G401 (cell line): ENCODE results near the gene PHACTR3. TPM values are rescaled to one million over a fixed set of nuclear protein-coding genes. Genes with fewer than 3 reads are reported as not detected.
"Not testable (repeated sequence)": the region's sequence is repeated elsewhere in the genome, so short reads cannot be mapped to it uniquely, and the experiment has no call there.

ENCODE experiments used
- DNase-seq: peaks from one replicate; pipeline ENCODE4 v3.0.0-alpha.2; 2015; ENCODE audit warnings: low spot score
- in situ Hi-C: cut with HindIII; loops from 2 replicates; pipeline ENCODE4 v1.10.0; 2016; ENCODE audit warnings: low sequenced_read_pairs, mixed read lengths
- total RNA-seq: library from RNA; depleted of rRNA; stranded (reverse); fragments of >200 nt; shearing (Covaris generic); gene quantifications from 2 replicates; pipeline ENCODE4 v1.2.3, GENCODE V29; 2014

PHACTR3 gene
- total RNA-seq, 1 experiment from 2014 or later: not detected

- DNase-seq: no peak
- in situ Hi-C loops: no loop called here
These were observed 4.5 kb downstream of the PHACTR3 start for GRCh38 chr20:59608871-59609270.

DNA sequence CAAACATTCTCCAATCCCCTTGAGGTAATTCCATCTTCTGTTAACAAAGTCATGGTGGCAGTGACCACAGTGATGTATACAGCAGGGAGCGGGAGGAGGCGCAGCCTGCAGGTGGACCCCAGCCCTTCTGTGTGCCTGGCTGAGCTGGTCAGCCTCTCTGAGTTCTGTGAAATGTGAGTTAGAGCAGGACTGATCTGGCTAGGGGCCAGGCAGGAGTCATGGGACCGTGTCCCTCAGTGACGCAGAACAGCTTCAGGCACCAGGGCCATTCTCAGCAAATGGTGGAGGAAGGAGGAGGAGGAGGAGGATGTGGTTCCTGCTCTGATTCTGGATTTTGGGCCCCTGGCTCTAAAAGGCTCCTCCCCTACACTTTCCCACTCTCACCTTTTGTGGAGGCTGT, 6.9 kb downstream of the PHACTR3 start:
- DNase-seq: peak; percentile 66
- in situ Hi-C loops: no loop called here

DNA sequence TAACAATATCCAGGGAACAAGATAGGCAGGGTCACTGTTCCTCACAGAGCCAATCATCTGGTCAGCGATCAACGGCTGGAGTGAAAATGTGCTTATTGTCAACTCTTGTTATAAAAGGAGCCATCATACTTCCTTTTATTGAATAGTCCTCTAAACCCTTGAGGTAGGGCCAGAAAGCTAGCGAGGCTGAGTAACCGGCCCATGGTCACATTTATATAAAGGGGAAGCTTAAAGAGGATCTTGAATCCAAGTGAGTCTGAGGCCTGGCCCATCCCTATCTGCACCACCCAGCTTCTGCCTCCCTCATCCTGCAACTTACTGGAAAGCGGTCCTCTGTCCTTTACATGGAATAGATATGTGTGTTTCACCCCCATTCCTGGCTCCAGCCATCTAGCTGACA, 9.5 kb downstream of the PHACTR3 start:
- in situ Hi-C loops: no loop called here
- no peak for DNase-seq

DNA sequence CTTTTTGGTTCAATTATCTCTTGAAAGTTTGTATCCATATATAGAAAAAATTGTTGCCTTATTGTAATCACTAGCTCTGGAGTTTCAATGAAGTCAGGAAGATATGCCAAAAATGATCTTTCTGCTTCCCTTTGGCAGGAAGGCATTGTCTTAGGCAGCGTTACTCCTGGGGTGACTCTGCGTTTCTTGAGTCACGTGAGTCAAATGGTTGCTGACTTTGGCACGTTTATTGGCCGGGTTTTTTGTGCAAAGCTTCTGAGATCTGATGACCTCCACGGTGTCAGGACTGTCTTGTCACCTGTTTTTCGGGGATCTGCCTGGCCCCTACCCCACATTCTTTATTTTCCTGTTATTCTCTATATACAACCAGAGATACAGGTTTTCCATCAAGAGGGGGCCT, 10.4 kb downstream of the PHACTR3 start:
- no peak for DNase-seq
- in situ Hi-C loops: loop anchor here (5.0 kb wide), 1 partner anchor 42 kb away; no protein-coding TSS in a partner anchor

- in situ Hi-C loops: loop anchor here (5.0 kb wide), 1 partner anchor 44 kb away; no protein-coding TSS in a partner anchor
- DNase-seq: no peak
These were observed 12.0 kb downstream of the PHACTR3 start for GRCh38 chr20:59616306-59616705.

GRCh38 chr20:59617221-59617620, 12.9 kb downstream of the PHACTR3 start:
- in situ Hi-C loops: loop anchor here (5.0 kb wide), 1 partner anchor 45 kb away; no protein-coding TSS in a partner anchor
- DNase-seq: no peak

- in situ Hi-C loops: loop anchor here (5.0 kb wide), 1 partner anchor 46 kb away; no protein-coding TSS in a partner anchor
- no peak for DNase-seq
These were observed 13.8 kb downstream of the PHACTR3 start for GRCh38 chr20:59618131-59618530.

DNA sequence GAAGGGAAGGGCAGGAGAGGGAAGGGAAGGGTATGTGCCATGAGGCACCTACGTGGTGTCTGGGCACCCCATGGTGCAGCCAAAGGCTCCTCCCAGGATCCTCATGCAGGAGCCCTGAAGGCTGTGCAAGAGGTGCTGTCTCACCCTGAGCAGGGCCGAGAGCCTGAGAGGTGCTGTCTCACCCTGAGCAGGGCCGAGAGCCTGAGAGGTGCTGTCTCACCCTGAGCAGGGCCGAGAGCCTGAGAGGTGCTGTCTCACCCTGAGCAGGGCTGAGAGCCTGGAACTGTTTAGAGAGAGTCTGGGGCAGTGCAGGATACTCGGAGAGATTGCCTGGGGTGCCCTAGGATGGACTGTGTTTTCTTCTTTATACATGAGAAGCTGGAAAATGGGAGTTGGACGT, 14.2 kb downstream of the PHACTR3 start:
- not testable (repeated sequence) for DNase-seq
- in situ Hi-C loops: loop anchor here (5.0 kb wide), 1 partner anchor 46 kb away; no protein-coding TSS in a partner anchor

DNA sequence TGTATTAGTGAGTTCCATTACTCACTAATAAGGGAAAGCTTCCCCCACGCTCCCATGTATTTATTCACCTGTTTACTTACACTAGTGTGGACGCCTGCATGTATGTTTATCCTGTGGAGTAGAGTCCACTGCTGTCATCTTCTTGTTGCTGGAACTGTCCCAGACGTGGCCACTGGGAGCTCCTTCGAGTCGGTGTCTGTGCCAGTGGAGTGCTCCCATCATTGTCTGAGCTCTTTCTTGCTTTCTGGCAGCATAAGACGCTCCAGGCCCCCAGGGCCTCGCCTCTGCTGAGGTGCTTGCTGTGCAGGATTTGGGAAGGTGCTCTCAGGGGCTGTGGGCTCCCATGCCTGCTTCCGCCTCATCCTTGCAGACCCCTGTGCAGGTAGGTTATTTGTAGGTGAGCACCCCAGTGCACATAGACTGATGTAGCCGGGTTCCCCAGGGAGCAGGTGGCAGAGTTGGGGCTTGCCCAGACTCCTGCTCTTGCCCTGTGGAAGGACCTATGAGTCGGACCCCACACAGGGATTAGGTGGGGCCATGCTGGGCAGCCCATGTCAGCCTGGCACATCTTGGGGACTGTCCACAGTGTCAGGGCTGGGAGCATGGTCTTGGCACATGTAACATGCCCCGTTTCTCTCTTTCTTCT, 16.6 kb downstream of the PHACTR3 start:
- no peak for DNase-seq
- in situ Hi-C loops: no loop called here

GRCh38 chr20:59622496-59622895, 18.2 kb downstream of the PHACTR3 start:
- in situ Hi-C loops: no loop called here
- DNase-seq: no peak

DNA sequence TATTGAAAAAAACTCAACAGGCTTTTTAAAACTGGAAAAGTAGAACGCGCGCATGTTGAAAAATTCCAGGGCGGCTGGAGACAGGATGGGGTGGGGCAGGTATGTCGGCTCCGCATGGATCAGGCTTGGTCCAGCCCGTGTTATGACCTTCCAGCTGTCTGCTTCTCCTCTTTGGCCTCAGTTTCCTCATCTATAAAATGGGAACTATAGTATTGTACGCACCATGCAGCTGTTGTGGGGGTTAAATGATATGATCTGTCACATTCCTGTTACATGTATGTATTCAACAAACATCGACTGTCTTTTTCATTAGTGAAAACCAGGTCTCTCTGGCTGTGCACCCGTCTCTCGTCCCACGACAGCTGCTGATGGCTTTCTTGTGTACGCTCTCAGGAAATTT, 18.8 kb downstream of the PHACTR3 start:
- in situ Hi-C loops: no loop called here
- DNase-seq: no peak

DNA sequence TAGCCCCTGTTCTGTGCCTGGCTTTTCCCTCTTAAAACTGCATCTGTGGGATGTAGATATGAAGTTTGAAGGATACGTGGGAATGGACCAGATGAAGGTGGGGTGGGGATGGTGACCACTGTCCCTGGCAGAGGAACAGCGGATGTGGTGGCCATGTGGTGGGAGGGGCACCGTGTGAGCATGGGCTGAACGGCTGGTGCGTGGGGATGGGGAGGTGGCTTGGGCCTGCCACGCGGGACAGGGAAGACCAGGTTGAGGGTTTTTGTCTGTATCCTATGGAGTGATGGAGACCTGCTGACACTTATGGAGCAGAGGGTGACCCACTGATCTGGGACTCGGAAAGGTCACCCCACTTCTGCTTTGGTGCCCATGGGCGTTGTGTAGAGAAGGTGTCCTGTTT, 19.2 kb downstream of the PHACTR3 start:
- no peak for DNase-seq
- in situ Hi-C loops: no loop called here

- DNase-seq: no peak
- in situ Hi-C loops: no loop called here
These were observed 20.1 kb downstream of the PHACTR3 start for GRCh38 chr20:59624401-59624800.

DNA sequence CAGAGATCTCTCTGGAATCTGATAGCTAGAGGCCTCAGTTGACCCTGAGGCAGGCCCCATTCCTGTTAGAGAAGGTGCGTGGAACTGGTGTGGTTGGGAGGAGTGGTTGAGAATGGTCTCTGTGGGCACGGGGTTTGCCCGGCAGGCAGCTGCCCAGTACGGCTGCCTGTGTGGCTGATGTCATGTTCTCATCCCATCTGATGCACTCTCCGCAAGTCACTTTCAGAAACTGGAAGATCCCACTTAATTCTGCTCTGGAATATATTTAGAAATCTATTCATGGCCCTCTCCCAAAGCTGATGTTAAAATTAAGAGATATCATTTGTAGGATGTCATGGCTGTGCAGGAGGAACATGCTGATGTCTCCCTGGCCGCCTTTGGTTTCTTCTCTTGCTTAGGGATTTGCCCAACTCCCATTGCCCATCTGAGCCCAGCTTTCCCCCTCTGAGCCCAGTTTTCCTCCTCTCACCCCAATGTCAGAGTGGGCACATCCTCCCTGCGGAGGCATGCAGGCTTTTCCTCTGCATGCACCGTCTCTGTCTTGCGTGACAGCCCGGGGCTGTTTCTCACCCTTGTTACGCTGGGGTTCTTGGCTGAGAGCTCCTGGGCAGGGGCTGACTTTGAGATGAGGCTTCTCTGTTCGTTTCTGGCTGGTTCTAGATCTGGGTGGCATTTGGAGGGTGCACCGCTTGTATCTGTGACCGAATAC, 21.0 kb downstream of the PHACTR3 start:
- in situ Hi-C loops: no loop called here

GRCh38 chr20:59627298-59627697, 23.0 kb downstream of the PHACTR3 start:
- DNase-seq: no peak
- in situ Hi-C loops: no loop called here

More for the DNA sequence above, 21.0 kb downstream of the PHACTR3 start:
- no peak for DNase-seq

DNA sequence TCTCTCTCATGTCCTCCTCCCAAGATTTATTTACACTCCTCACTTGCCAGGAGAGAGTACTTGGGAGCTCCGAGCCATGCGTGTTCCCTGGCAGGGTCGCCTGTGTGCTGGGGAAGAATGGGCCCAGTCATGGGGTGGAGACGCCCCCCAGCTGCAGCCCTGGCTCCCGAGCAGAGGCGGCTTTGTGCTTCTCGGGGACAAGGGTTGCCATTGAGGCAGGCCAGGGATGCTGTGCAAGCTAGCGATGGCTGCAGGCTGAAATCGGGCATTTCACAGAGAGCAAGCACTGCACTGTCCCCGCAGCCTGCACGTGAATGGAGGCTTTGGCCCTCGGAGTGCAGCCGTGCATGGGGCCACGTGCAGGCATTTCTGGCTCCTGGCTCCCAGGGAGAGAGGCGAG, 23.8 kb downstream of the PHACTR3 start:
- in situ Hi-C loops: no loop called here
- DNase-seq: no peak

GRCh38 chr20:59629141-59630045, 25.1 kb downstream of the PHACTR3 start:
- in situ Hi-C loops: no loop called here
- no peak for DNase-seq

- no peak for DNase-seq
- in situ Hi-C loops: no loop called here
These were observed 26.2 kb downstream of the PHACTR3 start for GRCh38 chr20:59630526-59630925.

GRCh38 chr20:59631751-59632540, 27.6 kb downstream of the PHACTR3 start:
- in situ Hi-C loops: no loop called here

More at GRCh38 chr20:59631751-59632540, 27.6 kb downstream of the PHACTR3 start:
- no peak for DNase-seq
